Measurements from ENCODE around the gene EREG. TPM values are rescaled to one million over a fixed set of nuclear protein-coding genes. Genes with fewer than 3 reads are reported as not detected.
"Not testable (repeated sequence)": the region's sequence is repeated elsewhere in the genome, so short reads cannot be mapped to it uniquely, and the experiment has no call there.

EREG gene
- total and polyA plus RNA-seq, 9 donors: 0.04 to 3.9 (median 0.15) TPM; not detected in 2

DNA sequence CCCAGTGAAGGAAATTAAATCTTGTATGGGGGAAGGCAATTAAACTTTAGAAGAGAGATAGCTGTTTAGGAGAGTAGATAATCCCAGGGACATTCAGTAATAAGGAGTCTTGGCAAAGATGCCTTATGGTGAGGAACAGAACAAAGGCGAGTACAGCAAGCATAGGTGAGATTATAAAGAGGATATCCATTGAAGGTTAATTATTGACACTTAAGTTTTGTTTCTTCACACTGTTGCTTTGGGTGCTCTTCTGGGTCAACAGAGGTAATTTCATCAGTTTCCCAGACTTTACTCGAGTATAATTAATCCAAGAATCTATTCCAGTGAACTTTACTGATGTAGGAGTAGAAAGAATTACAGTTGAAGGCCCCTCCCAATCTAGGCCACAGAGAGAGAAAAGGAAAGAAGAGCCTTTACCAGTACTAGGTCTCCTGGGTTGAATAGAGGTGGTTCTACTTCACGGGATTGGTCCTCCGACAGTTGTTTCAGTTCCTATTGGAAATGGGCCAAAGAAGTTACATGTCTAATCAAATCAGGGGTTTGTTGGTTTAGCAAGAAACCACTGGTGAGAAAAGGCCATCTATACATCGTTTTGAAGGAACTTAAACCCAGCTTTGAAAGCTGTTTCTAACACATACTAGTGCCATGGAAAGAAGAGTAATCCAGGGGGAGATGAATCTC is 29.5 kb upstream of the EREG start:
- WGBS, 3 donors: 84 to 91% (median 85%) methylated on average over 5 of the region's 5 CpGs
- TF ChIP-seq EP300 (IDR thresholded peaks at IDR 0.05) (no peak), POLR2A (IDR thresholded peaks at IDR 0.05) (no peak)
- no peak overlapping the region for H3K27ac ChIP-seq
- H3K4me3 ChIP-seq: no peak overlapping the region
- H3K27me3 ChIP-seq: no peaks in the 10 kb centered on the region
- H3K36me3 ChIP-seq: no peaks in the 10 kb centered on the region
- no peaks in the 10 kb centered on the region for H3K4me1 ChIP-seq (ENCODE audit: insufficient read depth)
- intact Hi-C loops (cut with DNase I): no loop called here
- H3K9me3 ChIP-seq: no peaks in the 10 kb centered on the region
- DNase-seq: no peak

GRCh38 chr4:74338792-74339333 is 26.1 kb upstream of the EREG start:
- H3K27me3 ChIP-seq: no peaks in the 10 kb centered on the region
- H3K27ac ChIP-seq: no peak overlapping the region
- H3K4me3 ChIP-seq: no peak overlapping the region
- TF ChIP-seq POLR2A (IDR thresholded peaks at IDR 0.05) (no peak), EP300 (IDR thresholded peaks at IDR 0.05) (no peak)
- TF ChIP-seq, protein P1, sequence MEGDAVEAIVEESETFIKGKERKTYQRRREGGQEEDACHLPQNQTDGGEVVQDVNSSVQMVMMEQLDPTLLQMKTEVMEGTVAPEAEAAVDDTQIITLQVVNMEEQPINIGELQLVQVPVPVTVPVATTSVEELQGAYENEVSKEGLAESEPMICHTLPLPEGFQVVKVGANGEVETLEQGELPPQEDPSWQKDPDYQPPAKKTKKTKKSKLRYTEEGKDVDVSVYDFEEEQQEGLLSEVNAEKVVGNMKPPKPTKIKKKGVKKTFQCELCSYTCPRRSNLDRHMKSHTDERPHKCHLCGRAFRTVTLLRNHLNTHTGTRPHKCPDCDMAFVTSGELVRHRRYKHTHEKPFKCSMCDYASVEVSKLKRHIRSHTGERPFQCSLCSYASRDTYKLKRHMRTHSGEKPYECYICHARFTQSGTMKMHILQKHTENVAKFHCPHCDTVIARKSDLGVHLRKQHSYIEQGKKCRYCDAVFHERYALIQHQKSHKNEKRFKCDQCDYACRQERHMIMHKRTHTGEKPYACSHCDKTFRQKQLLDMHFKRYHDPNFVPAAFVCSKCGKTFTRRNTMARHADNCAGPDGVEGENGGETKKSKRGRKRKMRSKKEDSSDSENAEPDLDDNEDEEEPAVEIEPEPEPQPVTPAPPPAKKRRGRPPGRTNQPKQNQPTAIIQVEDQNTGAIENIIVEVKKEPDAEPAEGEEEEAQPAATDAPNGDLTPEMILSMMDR (IDR thresholded peaks at IDR 0.05): no peak
- no peaks in the 10 kb centered on the region for H3K9me3 ChIP-seq
- DNase-seq: no peak
- H3K36me3 ChIP-seq: no peaks in the 10 kb centered on the region
- H3K4me1 ChIP-seq (ENCODE audit: insufficient read depth): no peaks in the 10 kb centered on the region
- intact Hi-C loops (cut with DNase I): no loop called here
- WGBS, 3 donors: 30 to 51% (median 36%) methylated on average over 4 of the region's 4 CpGs

DNA sequence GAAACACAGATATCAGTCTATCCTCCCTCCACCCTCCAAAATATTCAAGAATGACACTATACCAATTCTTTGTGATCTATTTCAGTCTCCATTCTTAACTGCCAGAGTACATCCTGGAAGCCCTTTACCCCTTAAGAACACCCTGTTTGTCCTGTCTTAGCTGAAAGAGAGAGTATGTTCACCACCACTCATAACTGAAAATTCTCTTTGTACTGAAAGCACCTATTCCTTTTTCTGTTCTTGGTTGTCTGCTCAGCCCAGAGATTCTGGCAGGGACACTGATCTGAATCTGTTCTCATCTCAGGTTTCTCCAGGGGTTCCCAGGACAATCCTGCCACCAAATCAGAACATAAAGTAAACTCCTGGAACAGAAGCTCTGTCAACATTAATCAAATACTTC is 25.4 kb upstream of the EREG start:
- Histone ChIP-seq H3K27me3 (no peaks in the 10 kb centered on the region), H3K4me1 (ENCODE audit: insufficient read depth) (no peaks in the 10 kb centered on the region), H3K36me3 (no peaks in the 10 kb centered on the region), H3K4me3 (no peak overlapping the region), H3K27ac (no peak overlapping the region), H3K9me3 (peaks cover 0 to 6% of the 10 kb centered on the region in 2 donors)
- DNase-seq: no peak
- TF ChIP-seq POLR2A (IDR thresholded peaks at IDR 0.05) (no peak), EP300 (IDR thresholded peaks at IDR 0.05) (no peak)
- TF ChIP-seq, protein P1 (IDR thresholded peaks at IDR 0.05): no peak
- intact Hi-C loops (cut with DNase I): no loop called here

- H3K4me1 ChIP-seq (ENCODE audit: insufficient read depth); H3K9me3 ChIP-seq; intact Hi-C loops (cut with DNase I); H3K27ac ChIP-seq; H3K4me3 ChIP-seq; H3K36me3 ChIP-seq; DNase-seq; H3K27me3 ChIP-seq: not testable (repeated sequence)
Measured at GRCh38 chr4:74340421-74340820, 24.5 kb upstream of the EREG start.

GRCh38 chr4:74344031-74344430 is 20.9 kb upstream of the EREG start:
- intact Hi-C loops (cut with DNase I): no loop called here

More at GRCh38 chr4:74344031-74344430, 20.9 kb upstream of the EREG start:
- DNase-seq: no peak
- Histone ChIP-seq H3K36me3 (no peaks in the 10 kb centered on the region), H3K9me3 (peaks cover 0 to 6% of the 10 kb centered on the region in 2 donors), H3K27me3 (no peaks in the 10 kb centered on the region), H3K27ac (no peak overlapping the region), H3K4me3 (no peak overlapping the region), H3K4me1 (ENCODE audit: insufficient read depth) (no peaks in the 10 kb centered on the region)
- TF ChIP-seq EP300 (IDR thresholded peaks at IDR 0.05) (no peak), POLR2A (IDR thresholded peaks at IDR 0.05) (no peak)
- TF ChIP-seq, protein P1 (IDR thresholded peaks at IDR 0.05): no peak
- 69 to 77% (median 76%) methylated on average over 1 of the region's 1 CpG for WGBS, 3 donors
